Large intestine (tissue), 3 donors: ENCODE results near the gene LRRIQ4. TPM values are rescaled to one million over a fixed set of nuclear protein-coding genes. Genes with fewer than 3 reads are reported as not detected.
A peak's percentile ranks its signal among the peaks of the same experiment; 100 is the strongest.

Source experiments
- DNase-seq, 2 donors: peaks; one replicate each; pipeline versions ENCODE4 v3.0.0 to v3.0.0-alpha.2; 2013
- H3K27ac ChIP-seq: one replicate; pipeline ENCODE4 v1.5.1; 2013; ENCODE audit warnings: low read length
- H3K27me3 ChIP-seq: 2 replicates; pipeline ENCODE4 v1.6.1; 2013; ENCODE audit warnings: low read length; ENCODE audit not compliant: control insufficient read depth, insufficient read depth
- H3K36me3 ChIP-seq: 2 replicates; pipeline ENCODE4 v1.6.1; 2013; ENCODE audit warnings: low read length; ENCODE audit not compliant: control insufficient read depth, insufficient read depth
- H3K4me1 ChIP-seq: one replicate; pipeline ENCODE4 v1.6.1; 2013; ENCODE audit warnings: low read length; ENCODE audit not compliant: control insufficient read depth, insufficient read depth
- H3K4me3 ChIP-seq: one replicate; pipeline ENCODE4 v1.5.1; 2013; ENCODE audit warnings: low read length
- H3K9me3 ChIP-seq: one replicate; pipeline ENCODE4 v1.6.1; 2013; ENCODE audit warnings: mild to moderate bottlenecking, low read depth, low read length, moderate library complexity; ENCODE audit not compliant: control insufficient read depth
- WGBS: methylation state at CpG from one replicate; pipeline ENCODE4 v1.1.5; 2013; ENCODE audit warnings: low lambda C conversion rate; ENCODE audit not compliant: insufficient coverage; 5-methylcytosine and 5-hydroxymethylcytosine counted together
- polyA plus RNA-seq: library from polyadenylated mRNA; unstranded; fragments of 120-200 nt; gene quantifications from one replicate; pipeline ENCODE4 v1.2.1, GENCODE V29; 2013

Gene LRRIQ4
- polyA plus RNA-seq, 1 donor: 0.07 TPM

GRCh38 chr3:169809230-169809795, 3.4 kb upstream of the LRRIQ4 start:
- no peak overlapping the region for H3K27ac ChIP-seq
- no peaks in the 10 kb centered on the region for H3K27me3 ChIP-seq
- H3K4me1 ChIP-seq: peaks cover 7% of the 10 kb centered on the region
- no peak overlapping the region for H3K4me3 ChIP-seq
- H3K9me3 ChIP-seq: peaks cover 3% of the 10 kb centered on the region
- DNase-seq: no peak
- no peaks in the 10 kb centered on the region for H3K36me3 ChIP-seq
- WGBS: 80% methylated on average over 1 of the region's 2 CpGs

DNA sequence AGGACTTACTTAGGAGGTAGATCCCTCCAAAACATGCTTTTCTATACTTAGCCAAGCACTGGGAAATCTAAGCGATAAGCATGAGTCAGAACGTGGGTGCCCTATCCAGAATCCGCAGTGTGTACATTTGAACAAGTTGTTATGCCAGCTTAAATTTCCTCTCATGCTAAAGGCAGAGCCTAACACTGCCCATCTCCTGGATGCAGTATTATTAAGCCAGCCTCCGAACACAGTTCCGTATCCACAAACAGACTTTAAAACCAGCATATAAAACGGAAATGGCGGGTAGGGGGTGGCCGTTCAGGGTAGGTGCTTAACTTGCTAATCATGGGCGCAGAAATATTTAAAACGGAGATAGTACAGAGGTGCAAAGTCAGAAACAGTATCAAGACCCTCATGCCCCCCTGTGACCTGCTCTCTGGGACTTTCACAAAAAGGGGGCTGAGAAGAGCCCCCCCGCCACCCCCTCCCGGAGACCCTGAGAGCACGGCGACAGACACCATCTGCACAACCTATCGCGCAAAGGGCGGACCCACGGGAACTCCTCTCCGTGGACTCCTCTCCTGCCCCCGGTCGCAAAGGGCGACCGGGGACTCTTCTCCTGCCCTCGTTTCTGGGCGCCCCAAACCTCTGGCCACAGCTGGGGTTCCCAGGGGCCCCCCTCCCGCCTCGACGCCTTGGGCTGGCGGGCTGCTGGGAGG, 889 bp upstream of the LRRIQ4 start:
- no peaks in the 10 kb centered on the region for H3K36me3 ChIP-seq
- peak overlapping the region; percentile 52 for H3K4me3 ChIP-seq
- no CpG with 5 or more reads among the region's 29 CpGs for WGBS
- peaks cover 5% of the 10 kb centered on the region for H3K9me3 ChIP-seq
- no peaks in the 10 kb centered on the region for H3K27me3 ChIP-seq
- DNase-seq: peak; percentile 12 to 41
- peak overlapping the region; percentile 22 for H3K27ac ChIP-seq
- H3K4me1 ChIP-seq: peaks cover 7% of the 10 kb centered on the region

DNA sequence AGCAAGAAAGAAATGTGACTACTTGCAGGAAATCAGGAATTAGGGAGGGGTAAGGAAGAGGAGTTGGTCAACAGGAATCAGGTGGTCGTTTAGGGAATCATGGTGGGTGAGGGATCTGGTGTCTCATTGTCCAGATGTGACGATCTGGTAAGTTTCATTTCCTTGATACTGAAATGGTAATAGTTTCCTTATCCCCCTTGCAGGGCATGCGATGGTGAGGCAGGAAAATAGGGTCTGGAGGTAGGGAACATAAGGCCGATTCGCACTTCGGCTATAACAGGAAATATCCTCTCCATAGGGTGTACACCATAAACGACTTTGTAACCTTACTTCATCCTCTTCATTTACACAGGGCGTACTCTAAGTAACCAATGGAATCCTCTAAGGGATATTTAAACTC, 608 bp downstream of the LRRIQ4 start:
- Histone ChIP-seq H3K4me1 (peaks cover 7% of the 10 kb centered on the region), H3K4me3 (peak overlapping the region; percentile 52), H3K9me3 (peaks cover 5% of the 10 kb centered on the region), H3K36me3 (no peaks in the 10 kb centered on the region), H3K27ac (no peak overlapping the region), H3K27me3 (peaks cover 3% of the 10 kb centered on the region)
- no peak for DNase-seq
- WGBS: 70% methylated on average over 2 of the region's 8 CpGs

GRCh38 chr3:169813757-169814517, 1.3 kb downstream of the LRRIQ4 start:
- H3K9me3 ChIP-seq: peaks cover 5% of the 10 kb centered on the region
- WGBS: 100% methylated on average over 1 of the region's 27 CpGs
- no peak overlapping the region for H3K4me3 ChIP-seq
- H3K4me1 ChIP-seq: peaks cover 7% of the 10 kb centered on the region
- DNase-seq: peak; percentile 11 to 30
- no peaks in the 10 kb centered on the region for H3K36me3 ChIP-seq
- peaks cover 3% of the 10 kb centered on the region for H3K27me3 ChIP-seq
- no peak overlapping the region for H3K27ac ChIP-seq

DNA sequence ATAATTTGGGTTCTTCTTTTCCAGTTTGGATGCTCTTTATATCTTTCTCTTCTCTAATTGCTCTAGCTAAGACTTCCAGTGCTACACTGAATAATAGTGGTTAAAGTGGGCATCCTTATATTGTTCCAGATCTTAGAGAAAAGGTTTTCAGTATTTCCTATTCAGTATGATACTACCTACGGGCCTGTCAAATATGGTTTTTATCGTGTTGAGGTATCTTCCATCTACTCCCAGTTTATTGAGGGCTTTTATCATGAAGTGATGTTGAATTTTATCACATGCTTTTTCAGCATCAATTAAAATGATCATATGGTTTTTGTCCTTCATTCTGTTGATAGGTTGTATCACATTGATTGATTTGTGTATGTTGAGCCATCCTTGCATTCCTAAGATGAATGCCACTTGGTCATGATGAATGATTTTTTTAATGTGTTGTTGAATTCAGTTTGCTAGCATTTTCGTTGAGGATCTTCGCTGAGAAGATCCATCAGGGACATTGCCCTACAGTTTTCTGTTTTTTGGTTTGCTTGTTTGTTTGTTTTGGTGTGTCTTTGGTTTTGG, 3.0 kb downstream of the LRRIQ4 start:
- peaks cover 7% of the 10 kb centered on the region for H3K4me1 ChIP-seq
- peaks cover 3% of the 10 kb centered on the region for H3K27me3 ChIP-seq
- no peak overlapping the region for H3K4me3 ChIP-seq
- no CpG with 5 or more reads among the region's 4 CpGs for WGBS
- no peak overlapping the region for H3K27ac ChIP-seq
- H3K9me3 ChIP-seq: peaks cover 5% of the 10 kb centered on the region
- H3K36me3 ChIP-seq: no peaks in the 10 kb centered on the region
- DNase-seq: no peak

DNA sequence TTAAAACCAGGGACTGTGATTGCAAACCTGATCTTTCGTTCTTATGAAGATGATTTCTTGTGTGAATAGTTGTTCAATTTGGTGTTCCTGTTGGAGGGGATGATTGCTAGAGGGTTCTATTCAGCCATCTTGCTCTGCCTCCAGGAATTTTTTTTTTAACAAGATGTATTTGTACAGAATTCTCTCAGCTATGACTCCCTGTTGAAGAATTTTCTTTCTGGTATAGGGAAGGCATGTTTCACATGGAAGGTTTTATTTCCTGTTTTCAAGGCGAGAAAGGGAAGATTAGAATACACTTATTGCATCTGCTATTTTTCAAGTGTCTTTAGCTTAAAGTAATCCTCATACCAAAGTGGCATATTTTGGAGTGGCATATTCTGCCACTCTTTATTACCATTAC, 5.6 kb downstream of the LRRIQ4 start:
- Histone ChIP-seq H3K4me3 (no peak overlapping the region), H3K4me1 (no peaks in the 10 kb centered on the region), H3K36me3 (no peaks in the 10 kb centered on the region), H3K9me3 (peaks cover 5% of the 10 kb centered on the region), H3K27ac (no peak overlapping the region), H3K27me3 (peaks cover 3% of the 10 kb centered on the region)
- WGBS: no CpG with 5 or more reads among the region's 2 CpGs
- no peak for DNase-seq

DNA sequence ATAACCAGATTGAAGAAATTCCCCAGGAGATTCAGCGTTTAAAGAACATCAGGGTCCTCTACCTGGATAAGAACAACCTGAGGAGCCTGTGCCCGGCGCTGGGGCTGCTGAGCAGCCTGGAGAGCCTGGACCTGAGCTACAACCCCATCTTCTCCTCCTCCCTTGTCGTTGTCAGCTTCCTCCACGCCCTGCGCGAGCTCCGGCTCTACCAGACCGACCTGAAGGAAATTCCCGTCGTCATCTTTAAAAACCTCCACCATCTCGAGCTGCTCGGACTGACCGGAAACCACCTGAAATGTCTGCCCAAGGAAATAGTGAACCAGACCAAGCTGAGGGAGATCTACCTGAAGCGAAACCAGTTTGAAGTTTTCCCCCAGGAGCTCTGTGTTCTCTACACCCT, 9.4 kb downstream of the LRRIQ4 start:
- H3K4me3 ChIP-seq: no peak overlapping the region
- no peak overlapping the region for H3K27ac ChIP-seq
- no peak for DNase-seq
- no CpG with 5 or more reads among the region's 15 CpGs for WGBS
- no peaks in the 10 kb centered on the region for H3K4me1 ChIP-seq
- H3K36me3 ChIP-seq: no peaks in the 10 kb centered on the region
- no peaks in the 10 kb centered on the region for H3K9me3 ChIP-seq
- H3K27me3 ChIP-seq: peaks cover 3% of the 10 kb centered on the region

DNA sequence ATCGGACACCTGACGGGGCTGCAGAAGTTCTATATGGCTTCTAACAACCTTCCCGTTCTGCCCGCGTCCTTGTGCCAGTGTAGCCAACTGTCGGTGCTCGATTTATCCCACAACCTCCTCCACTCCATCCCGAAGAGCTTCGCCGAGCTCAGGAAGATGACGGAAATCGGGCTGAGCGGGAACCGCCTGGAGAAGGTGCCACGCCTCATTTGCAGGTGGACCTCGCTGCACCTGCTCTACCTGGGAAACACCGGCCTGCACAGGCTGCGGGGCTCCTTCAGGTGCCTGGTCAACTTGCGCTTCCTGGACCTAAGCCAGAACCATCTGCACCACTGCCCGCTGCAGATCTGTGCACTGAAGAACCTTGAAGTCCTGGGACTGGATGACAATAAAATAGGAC, 9.9 kb downstream of the LRRIQ4 start:
- H3K27ac ChIP-seq: no peak overlapping the region
- no peaks in the 10 kb centered on the region for H3K9me3 ChIP-seq
- no peak for DNase-seq
- H3K36me3 ChIP-seq: no peaks in the 10 kb centered on the region
- no peak overlapping the region for H3K4me3 ChIP-seq
- no CpG with 5 or more reads among the region's 20 CpGs for WGBS
- H3K4me1 ChIP-seq: no peaks in the 10 kb centered on the region
- H3K27me3 ChIP-seq: peaks cover 3% of the 10 kb centered on the region

DNA sequence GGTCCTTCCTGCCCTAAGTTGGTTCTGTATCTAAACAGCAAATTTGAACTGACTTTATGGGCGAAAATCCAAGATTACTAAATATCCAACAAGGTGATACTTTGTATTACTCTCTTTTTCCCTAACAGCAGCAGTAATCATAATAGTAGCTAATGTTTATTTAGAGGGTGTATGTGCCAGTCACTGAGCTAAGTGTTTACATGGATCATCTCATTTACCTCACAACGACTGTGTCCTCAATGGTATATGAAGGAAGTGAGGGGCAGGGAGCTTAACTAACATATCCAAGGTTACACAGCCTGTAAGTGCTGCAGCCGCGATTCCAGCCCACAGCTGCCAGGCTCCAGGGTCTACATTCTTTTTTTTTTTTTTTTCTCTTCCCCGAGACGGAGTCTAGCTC, 10.3 kb downstream of the LRRIQ4 start:
- H3K27ac ChIP-seq: no peak overlapping the region
- H3K27me3 ChIP-seq: peaks cover 2% of the 10 kb centered on the region

DNA sequence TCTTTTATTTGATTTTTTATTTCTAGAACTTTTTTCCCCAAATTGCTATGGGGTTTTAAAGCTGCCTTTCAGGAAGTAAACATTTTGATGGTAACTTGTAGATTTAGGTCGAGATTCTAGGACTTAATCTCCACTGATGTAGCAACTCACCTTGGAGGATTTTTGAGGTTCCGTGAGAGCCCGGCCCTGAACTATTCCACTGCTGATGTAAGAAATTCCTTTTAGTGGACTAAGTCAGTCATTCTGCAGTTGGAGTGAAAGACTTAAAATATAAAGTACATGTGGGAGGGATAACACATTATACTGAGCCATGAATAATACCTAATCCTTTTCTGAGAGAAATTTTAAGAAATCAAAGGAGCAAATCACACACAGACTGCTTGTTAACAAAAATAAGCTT, 12.6 kb downstream of the LRRIQ4 start:
- no peak overlapping the region for H3K4me3 ChIP-seq
- WGBS: no CpG with 5 or more reads among the region's 3 CpGs
- DNase-seq: no peak
- H3K27me3 ChIP-seq: no peaks in the 10 kb centered on the region
- no peaks in the 10 kb centered on the region for H3K9me3 ChIP-seq
- H3K36me3 ChIP-seq: no peaks in the 10 kb centered on the region
- H3K27ac ChIP-seq: no peak overlapping the region
- no peaks in the 10 kb centered on the region for H3K4me1 ChIP-seq

More for the DNA sequence above, 10.3 kb downstream of the LRRIQ4 start:
- no peaks in the 10 kb centered on the region for H3K9me3 ChIP-seq
- no peak overlapping the region for H3K4me3 ChIP-seq
- no peak for DNase-seq
- no peaks in the 10 kb centered on the region for H3K4me1 ChIP-seq
- WGBS: 83% methylated on average over 1 of the region's 6 CpGs
- no peaks in the 10 kb centered on the region for H3K36me3 ChIP-seq
